NT2/D1 (cell line): ENCODE measurements around the gene HSDL1.
A peak's percentile ranks its signal among the peaks of the same experiment; 100 is the strongest.
"Not testable (repeated sequence)": the region's sequence is repeated elsewhere in the genome, so short reads cannot be mapped to it uniquely, and the experiment has no call there.

Experiments used
- DNase-seq: peaks from one replicate; pipeline ENCODE4 v3.0.0-alpha.2; 2011; ENCODE audit warnings: low read depth, low spot score
- H3K27me3 ChIP-seq: 2 replicates; pipeline ENCODE4 v1.6.0; 2011; ENCODE audit warnings: mild to moderate bottlenecking; ENCODE audit not compliant: insufficient read length, insufficient read depth
- H3K36me3 ChIP-seq: 2 replicates; pipeline ENCODE4 v1.6.1; 2011; ENCODE audit warnings: mild to moderate bottlenecking, low read length, mixed read lengths; ENCODE audit not compliant: insufficient read depth, insufficient read length
- H3K4me1 ChIP-seq: 2 replicates; pipeline ENCODE4 v1.5.1; 2011; ENCODE audit not compliant: insufficient read depth, insufficient read length
- H3K4me3 ChIP-seq: 2 replicates; pipeline ENCODE4 v1.5.1; 2011; ENCODE audit warnings: low read depth; ENCODE audit not compliant: insufficient read length
- H3K9ac ChIP-seq: 2 replicates; pipeline ENCODE4 v1.6.0; 2011; ENCODE audit warnings: low read depth; ENCODE audit not compliant: insufficient read length
- H3K9me3 ChIP-seq: 2 replicates; pipeline ENCODE4 v1.5.1; 2011; ENCODE audit warnings: mild to moderate bottlenecking, low read length; ENCODE audit not compliant: insufficient read depth
- SUZ12 ChIP-seq: IDR thresholded peaks from 2 replicates; pipeline ENCODE4 v1.6.1; 2011; ENCODE audit not compliant: insufficient read length, insufficient read depth; ENCODE audit errors: extremely low read depth
- YY1 ChIP-seq: IDR thresholded peaks from 2 replicates; pipeline ENCODE4 v1.6.1; 2011; ENCODE audit not compliant: insufficient read length, insufficient read depth
- ZNF274 ChIP-seq: IDR thresholded peaks from 2 replicates; pipeline ENCODE4 v1.6.1; 2011; ENCODE audit warnings: mild to moderate bottlenecking, low read depth, low read length

Gene HSDL1

DNA sequence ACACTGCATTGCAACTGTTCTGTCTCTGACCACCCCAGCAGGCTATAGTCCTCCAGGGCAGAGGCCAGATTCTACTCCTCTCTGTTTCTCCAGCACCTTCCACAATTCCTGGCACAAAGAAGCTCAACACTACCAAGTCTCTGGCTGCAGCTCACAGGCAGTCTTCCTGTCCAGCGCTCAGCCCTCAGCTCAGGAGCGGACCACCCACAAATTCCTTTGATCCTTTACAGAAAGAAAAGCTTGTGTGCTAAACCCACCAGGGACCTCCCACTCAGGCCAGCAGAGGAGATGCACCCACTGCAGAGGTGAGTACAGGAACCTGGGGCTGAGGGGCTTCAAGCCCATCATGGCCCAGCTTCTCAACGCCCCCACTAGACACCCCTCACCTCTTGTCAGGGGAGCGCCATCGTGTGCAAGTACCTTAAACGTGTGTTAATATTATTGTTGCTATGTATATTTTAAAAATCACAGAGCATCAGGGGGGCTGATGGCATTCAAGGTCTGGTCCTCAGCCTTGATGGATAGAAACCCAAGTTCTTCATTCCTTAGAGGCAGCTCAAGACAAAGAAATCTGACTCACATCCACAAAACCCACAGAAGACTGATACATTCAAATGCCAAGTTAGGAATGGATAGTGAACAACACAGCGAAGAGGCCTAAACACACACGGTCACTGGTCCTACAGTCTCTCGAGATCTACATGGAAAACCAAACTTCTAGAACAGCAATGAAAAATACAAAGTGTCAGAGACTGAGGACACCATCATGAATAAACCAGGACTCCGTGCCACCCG is 8.4 kb downstream of the HSDL1 start:
- Histone ChIP-seq H3K4me3 (no peak overlapping the region), H3K27me3 (no peaks in the 10 kb centered on the region), H3K4me1 (peaks cover 16% of the 10 kb centered on the region), H3K9me3 (no peaks in the 10 kb centered on the region), H3K9ac (no peak overlapping the region), H3K36me3 (no peaks in the 10 kb centered on the region)
- DNase-seq, result no peak
- TF ChIP-seq SUZ12, result no peak
- TF ChIP-seq YY1, result no peak
- TF ChIP-seq ZNF274, result no peak

- Histone ChIP-seq H3K36me3 (peaks cover 24% of the 10 kb centered on the region), H3K4me1 (peaks cover 16% of the 10 kb centered on the region), H3K27me3 (no peaks in the 10 kb centered on the region), H3K4me3 (no peak overlapping the region), H3K9me3 (no peaks in the 10 kb centered on the region), H3K9ac (peak overlapping the region; percentile 13)
- no peak for DNase-seq
- no peak for TF ChIP-seq ZNF274
- no peak for TF ChIP-seq SUZ12
- TF ChIP-seq YY1, result no peak
Observed at GRCh38 chr16:84132527-84133285, 12.3 kb downstream of the HSDL1 start.

DNA sequence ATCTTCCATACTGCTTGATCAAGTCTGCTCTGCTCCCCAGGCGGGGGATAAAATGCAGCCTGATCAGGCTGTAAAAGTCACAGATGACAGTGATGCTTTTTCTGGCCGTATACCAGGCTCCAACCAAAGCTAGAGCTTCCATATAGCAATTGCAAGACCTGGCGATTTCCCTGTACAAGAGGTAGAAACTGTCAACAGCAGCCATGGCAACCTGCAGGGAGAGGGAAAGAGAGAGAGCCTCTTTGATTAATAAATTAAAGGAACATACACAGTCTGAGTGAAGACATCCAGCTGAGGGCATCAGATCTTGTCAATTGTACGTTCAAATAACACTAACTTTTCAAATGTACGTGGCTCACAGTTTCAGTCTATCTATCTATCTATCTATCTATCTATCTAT is 13.9 kb downstream of the HSDL1 start:
- Histone ChIP-seq H3K9ac (no peak overlapping the region), H3K4me3 (no peak overlapping the region), H3K27me3 (no peaks in the 10 kb centered on the region), H3K4me1 (peaks cover 4% of the 10 kb centered on the region), H3K9me3 (no peaks in the 10 kb centered on the region), H3K36me3 (peaks cover 28% of the 10 kb centered on the region)
- DNase-seq, result no peak
- no peak for TF ChIP-seq ZNF274
- no peak for TF ChIP-seq SUZ12
- no peak for TF ChIP-seq YY1

DNA sequence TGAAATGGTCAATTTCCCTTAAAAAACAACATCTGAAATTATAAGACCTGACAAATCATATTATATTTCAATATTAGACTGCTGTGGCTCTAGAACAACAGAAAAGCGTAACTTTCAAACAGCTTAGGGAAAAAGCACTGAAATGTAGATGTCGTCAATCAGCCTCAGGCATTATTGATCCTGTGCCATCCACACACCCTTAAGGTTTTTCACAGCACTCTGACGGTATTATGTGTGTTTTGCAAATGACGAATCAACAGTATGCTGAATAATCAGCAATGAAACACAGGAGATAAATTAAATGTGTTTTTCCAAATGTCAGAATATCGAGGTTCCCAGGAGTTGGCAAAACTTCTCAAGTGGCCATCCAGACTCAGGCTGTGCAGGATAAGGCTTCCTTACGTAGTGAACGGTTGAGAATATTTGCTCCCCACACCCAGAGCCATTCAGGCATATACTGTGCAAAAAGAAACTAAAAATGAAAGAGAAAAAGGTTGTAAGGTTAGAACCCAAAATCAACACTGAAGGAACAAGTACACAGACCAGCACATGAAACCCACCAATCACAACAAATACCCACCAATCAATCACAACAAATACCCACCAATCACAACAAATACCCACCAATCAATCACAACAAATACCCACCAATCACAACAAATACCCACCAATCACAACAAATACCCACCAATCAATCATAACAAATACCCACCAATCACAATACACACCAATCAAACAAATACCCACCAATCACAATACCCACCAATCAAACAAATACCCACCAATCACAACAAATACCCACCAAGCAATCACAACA is 20.5 kb downstream of the HSDL1 start:
- H3K9ac ChIP-seq, result no peak overlapping the region
- H3K27me3 ChIP-seq, result no peaks in the 10 kb centered on the region
- no peak overlapping the region for H3K4me3 ChIP-seq
- H3K4me1 ChIP-seq, result no peaks in the 10 kb centered on the region
- TF ChIP-seq YY1, result no peak
- no peak for TF ChIP-seq SUZ12
- TF ChIP-seq ZNF274, result no peak
- no peak for DNase-seq
- H3K9me3 ChIP-seq, result no peaks in the 10 kb centered on the region
- H3K36me3 ChIP-seq, result peaks cover 43% of the 10 kb centered on the region

GRCh38 chr16:84121007-84121406 is 24.0 kb downstream of the HSDL1 start:
- Histone ChIP-seq H3K27me3 (peaks cover 9% of the 10 kb centered on the region), H3K9ac (no peak overlapping the region), H3K4me1 (no peaks in the 10 kb centered on the region), H3K36me3 (peaks cover 23% of the 10 kb centered on the region), H3K4me3 (no peak overlapping the region), H3K9me3 (no peaks in the 10 kb centered on the region)
- no peak for TF ChIP-seq YY1
- TF ChIP-seq ZNF274, result no peak
- TF ChIP-seq SUZ12, result no peak
- DNase-seq, result no peak

GRCh38 chr16:84120023-84120422 is 25.0 kb downstream of the HSDL1 start:
- Histone ChIP-seq H3K9me3 (no peaks in the 10 kb centered on the region), H3K9ac (no peak overlapping the region), H3K27me3 (peaks cover 9% of the 10 kb centered on the region), H3K4me1 (no peaks in the 10 kb centered on the region), H3K4me3 (no peak overlapping the region), H3K36me3 (peaks cover 22% of the 10 kb centered on the region)
- TF ChIP-seq YY1, result no peak
- TF ChIP-seq ZNF274, result no peak
- no peak for TF ChIP-seq SUZ12
- DNase-seq, result no peak

DNA sequence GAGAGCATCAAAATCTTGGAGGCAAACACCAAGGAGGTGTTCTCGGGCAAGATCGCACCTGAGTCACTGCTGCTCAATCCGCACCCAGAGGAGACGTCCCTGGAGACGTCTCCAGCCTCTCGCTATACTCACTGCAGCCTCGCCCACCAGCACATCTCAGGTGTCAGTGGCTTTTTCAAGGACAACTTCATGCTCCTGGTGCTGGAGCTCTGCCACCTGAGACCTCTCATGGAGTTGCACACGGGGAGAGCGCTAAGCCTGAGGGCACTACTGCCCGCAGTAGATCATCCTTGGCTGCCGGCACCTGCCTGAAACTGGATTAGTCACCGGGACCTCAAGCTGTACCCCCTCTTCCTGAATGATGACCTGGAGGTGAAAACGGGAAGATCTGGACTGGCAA is 25.6 kb downstream of the HSDL1 start:
- H3K36me3 ChIP-seq, result peaks cover 20% of the 10 kb centered on the region
- DNase-seq, result no peak
- H3K4me3 ChIP-seq, result no peak overlapping the region
- H3K27me3 ChIP-seq, result peaks cover 9% of the 10 kb centered on the region
- no peaks in the 10 kb centered on the region for H3K4me1 ChIP-seq
- no peak overlapping the region for H3K9ac ChIP-seq
- no peaks in the 10 kb centered on the region for H3K9me3 ChIP-seq
- TF ChIP-seq SUZ12 (no peak), YY1 (no peak), ZNF274 (no peak)

DNA sequence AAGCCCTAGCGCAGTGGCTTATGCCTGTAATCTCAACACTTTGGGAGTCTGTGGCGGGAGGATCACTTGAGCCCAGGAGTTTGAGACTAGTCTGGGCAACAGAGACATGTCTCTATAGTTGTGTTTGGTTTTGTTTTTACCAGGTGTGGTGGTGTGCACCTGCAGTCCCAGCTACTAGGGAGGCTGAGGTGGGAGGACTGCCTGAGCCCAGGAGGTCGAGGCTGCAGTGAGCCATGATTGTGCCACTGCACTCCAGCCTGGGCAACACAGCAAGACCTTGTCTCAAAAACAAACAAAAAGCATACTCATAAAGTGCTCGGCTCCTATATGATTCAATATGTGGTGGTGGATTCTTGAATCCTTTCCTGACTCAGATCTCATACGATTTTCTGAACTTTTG is 26.7 kb downstream of the HSDL1 start:
- H3K9ac ChIP-seq, DNase-seq: not testable (repeated sequence)

More for the DNA sequence above, 26.7 kb downstream of the HSDL1 start:
- H3K4me1 ChIP-seq, H3K9me3 ChIP-seq, H3K27me3 ChIP-seq, H3K36me3 ChIP-seq, H3K4me3 ChIP-seq: not testable (repeated sequence)
